GM18520 (cell line): ENCODE results near the gene TMEM233.

Experiments used
- ATAC-seq: cut with Tn5 transposase; IDR thresholded peaks from one replicate; pipeline ENCODE4 v1.9.1; 2021; ENCODE audit not compliant: unreplicated experiment

The TMEM233 gene

DNA sequence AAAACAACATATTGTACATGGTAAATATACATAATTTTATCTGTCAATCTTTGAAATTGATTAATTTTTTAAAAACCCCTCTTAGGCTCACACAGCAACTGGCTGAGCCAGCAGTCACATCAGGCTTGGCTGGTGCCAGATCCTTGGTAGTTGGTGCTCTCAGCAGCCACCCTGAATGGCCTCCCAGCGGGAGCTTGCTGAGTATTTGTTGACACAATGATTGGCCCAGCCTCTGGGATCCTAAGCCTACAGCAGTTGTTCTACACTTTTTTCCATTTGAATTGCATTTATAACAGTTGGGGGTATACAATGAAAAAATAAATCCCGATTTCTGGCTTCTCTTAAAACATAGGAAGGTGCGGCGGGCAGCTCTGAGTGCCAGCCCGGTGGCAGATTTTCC is 85.5 kb downstream of the TMEM233 start:
- ATAC-seq: no peak

DNA sequence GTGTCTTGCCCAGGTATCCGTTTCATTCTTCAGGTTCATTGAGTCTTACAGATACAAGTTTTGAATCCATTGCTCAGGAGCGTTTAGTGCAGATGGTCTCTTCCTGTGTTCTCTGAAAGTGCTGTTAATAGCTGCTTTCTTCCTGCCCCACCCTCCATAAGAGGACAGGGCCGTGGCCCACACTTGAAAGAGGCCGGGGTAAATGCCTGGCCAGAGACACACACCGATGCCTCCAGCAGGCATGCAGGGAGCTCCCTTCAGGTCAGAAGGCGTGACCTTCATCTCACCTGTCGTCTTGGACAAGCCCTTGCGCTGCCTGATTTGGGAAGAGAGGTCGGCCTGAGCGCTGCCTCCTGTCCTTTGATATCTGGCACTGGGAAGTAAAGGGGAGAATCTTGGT is 85.9 kb downstream of the TMEM233 start:
- ATAC-seq: no peak

DNA sequence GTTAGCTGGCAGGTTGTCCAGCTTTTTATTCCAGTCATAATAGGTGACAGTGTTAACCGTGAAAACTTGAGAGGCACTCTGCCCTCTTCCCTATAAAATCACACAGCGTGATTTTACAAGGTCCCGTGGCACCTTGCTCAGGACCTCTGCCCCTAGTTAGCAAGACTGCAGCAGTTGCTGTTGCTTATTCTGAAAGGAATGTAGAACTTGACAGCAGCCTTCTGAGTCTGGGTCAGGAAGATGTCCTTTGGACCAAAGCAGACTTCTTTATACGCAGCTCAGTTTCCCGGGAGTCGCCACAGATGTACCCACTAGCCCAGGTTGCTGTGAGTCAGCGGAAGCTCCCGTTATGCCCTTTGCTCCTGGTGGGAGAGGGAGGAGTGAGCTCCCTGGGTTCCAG is 87.5 kb downstream of the TMEM233 start:
- no peak for ATAC-seq

DNA sequence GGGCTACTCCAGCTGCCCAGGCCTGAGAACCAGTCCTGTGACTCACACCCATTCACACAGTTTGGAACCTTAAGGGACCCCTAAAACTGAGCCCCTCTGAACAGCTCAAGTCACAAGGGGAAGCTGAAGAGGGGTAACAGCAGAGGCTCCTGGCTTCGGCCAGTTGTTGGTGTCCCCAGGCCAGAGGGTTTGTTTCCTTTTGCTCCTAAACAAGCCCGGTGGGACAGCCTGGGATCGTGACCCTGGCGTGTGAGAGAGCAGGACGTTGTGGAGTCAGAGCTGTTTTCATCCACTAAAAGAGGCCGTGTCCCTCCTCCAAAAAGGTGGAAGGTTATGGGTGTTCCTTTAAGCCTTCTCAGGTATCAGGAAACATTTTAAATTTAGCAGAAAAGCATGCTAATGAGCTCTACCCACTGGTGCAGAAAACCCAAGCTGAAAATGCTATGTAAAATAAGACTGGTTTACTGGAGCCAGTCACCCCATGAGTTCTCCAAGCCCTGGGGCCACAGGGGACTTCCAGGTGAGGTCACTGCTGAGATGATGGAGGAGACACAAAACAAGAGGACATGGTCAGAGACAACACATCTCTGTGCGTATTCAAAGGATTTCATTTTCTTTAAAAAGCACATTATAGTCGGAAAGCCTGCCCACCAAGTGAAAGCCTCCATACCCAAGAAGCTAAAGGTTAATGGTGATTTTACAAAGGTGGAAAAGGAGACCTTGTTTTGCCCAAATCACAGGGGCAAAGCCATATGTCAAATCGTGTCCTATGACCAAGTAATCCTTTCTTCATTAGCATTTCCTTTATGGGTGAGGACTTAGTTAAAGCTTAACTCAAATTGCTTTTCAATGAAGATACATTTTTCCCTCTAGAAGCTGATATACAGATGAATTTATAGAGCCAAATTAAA is 88.4 kb downstream of the TMEM233 start:
- peak; percentile 44 for ATAC-seq

DNA sequence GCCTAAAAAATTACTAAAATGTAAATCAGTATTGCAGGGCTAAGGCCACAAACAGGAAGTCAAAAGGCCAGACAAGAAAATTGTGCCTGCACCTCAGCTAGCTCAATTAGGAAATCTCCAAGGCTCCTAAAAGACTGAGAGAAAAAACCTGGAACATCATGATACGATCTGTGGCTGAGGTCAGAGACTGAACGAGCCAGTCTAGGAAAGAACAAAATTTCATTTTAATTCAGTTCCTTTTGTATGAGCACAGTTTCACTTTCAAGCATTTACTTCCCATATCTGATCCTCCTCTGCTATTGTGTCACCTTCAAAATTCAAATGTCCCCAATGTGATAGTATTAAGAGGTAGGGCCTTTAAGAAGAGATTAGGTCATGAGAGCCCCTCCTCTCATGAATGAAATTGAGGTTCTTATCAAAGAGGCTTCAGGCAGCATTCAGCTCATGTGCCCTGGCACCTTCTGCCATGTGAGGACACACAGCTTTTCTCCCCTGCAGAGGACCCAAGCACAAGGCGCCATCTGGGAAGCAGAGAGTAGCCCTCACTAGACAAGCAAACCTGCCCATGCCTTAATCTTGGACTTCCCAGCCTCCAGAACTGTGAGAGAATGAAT is 89.2 kb downstream of the TMEM233 start:
- ATAC-seq: no peak

DNA sequence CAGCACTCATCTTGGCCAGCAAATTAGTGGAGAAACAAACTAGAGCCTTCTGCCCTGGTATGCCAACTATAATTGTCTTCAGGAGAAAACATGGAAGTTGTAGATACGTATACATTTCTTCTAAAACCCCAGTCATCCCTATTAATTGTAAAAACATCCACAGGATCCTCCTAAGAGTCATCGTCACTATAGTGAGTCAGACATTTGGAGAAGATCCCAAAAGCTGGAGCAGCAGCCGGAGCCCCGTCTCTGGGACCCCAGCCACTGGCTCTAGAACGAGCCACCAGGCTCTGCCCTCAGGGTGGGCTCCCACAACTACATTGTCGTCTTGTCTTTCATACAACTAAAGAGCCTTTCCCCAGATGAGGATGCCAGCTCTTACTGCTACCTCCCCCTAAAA is 89.8 kb downstream of the TMEM233 start:
- no peak for ATAC-seq

DNA sequence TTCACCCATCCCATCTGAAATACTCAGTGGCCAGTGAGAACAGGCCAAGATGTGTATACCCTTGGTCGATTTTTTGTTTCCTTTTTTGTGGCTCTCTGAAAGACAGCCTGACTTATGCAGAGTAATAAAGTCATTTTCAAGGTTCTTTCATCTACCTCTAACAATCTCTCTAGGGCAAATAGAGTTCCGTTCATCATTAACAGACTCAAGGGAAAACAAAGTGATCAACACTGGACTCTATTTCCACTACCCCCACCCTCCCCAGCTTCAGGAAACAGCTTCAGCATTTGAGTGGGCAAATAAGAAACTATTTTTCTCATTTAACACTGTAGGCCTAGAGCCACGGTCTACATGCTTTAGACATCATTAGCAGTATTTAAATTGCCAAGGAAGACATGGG is 90.2 kb downstream of the TMEM233 start:
- ATAC-seq: no peak

DNA sequence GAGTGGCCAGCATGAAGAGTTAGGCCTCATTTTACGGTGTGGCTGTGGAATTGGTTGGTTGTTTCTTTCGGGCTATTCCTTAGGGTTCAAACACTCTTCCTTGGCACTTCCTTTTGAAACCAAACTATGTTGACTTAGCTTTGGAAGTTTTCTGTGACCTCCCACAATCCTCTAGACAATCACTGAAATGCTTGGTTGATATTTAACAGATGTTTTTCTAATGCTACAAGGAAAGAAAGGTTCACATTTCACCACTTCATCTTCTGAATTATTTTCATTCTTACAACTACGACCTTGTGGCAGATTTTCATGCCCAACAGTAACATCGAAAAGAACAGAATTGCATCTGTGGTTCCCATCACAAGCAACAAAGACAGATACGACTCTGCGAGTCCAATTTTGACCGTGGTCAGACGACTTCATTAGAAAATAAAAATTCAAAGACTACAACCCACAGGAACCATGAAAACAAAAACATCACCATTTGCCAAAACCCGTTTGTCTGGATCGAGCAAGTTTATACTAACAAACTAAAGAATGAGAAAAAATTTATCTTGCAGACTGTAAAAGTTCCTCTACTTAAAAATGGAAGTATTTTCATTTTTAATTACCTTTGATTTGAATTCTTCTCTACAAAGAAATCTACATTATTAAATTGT is 91.3 kb downstream of the TMEM233 start:
- ATAC-seq: no peak

DNA sequence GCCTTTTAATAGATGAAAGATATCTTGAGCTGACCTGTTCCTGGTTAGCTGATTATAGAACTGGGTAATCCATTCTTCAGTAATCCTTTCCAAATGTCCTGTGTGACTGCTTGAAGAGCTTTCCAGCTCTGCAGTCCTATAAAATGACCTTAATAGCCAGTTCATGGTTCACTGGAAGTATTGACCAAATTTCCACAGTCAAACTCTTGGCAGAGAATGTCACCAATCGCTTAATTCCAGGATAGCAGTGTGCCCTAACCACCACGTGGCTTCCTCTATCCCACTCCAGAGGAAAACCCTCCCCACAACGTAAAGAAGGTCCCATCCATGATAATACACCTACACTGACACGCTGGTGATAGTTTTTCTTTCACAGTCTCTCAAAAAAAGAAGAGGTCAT is 91.8 kb downstream of the TMEM233 start:
- ATAC-seq: no peak

DNA sequence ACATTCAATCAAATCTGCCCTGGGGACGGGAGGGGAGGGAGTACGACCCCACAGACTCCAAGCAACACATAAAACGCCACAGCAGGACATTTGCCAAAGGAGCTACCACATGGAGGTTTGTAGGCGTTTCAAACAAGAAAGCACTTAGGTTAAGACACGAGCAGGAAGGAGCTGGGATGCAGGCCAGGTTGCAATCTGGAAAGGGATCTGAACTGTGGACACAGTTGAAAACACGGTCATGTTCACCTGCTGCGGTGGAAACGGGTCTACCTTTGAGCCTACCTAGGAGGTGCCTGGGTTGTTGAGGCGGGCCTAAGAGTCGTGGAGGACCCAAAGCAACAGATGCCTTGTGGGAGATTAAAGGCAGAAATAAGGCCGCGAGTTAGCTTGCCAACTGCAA is 92.8 kb downstream of the TMEM233 start:
- ATAC-seq: no peak

DNA sequence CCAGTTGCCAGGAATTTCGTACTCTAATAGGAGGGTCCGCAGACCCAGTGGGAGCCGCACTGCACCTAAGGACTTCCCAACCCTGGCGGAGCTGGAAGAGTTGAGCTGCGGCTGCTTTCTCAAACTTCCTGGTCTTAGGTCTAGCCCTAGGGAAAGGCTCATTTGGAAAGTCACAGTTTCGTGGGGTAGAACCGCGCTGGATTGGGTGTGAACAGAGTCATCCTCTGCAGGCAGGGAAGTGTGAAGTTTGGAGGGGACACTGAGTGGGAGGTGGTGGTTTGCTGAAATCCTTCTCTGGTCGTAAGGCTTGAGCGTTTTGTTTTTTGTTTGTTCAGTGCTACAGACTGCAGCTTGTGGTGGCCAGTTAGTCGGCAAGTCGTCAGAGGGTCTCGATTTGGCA is 93.2 kb downstream of the TMEM233 start:
- ATAC-seq: no peak

DNA sequence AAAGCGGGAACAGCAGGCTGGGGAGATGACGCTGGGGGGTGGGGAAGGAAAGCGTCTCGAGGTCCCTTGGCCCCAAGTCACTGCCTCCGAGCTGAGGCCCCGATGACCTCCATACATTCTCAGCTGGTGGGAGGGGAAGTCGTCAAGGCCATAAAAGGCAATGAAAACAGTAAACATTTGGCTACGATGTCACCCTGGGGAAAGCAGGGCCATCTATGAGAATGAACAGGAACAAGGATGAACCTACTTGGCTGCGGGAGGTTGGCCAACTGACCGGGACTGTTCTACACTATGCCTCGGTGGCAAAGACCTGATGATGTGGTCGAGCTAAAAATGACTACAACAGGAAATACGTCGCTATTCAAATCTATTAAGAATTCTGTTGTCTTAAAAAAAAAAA is 93.8 kb downstream of the TMEM233 start:
- no peak for ATAC-seq

DNA sequence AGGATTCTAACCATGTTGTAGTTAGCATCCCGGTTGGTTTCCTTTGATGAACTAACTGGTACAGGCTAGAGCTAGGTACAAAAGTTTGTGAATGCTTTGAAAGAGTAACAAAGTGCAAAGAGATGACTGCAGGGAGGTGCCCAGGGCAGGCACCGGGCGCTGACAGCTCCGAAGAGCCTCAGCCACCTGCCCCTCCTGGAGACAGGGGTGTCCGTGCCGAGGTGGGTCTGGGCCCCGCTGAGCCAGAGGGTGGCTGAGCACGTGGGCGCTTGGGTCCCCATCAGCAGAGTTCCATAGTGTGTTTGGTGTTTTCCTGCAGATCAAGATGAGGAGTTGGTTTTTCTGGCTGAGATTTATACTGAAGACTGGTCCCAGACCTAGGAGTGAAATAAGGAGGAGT is 94.3 kb downstream of the TMEM233 start:
- ATAC-seq: no peak

DNA sequence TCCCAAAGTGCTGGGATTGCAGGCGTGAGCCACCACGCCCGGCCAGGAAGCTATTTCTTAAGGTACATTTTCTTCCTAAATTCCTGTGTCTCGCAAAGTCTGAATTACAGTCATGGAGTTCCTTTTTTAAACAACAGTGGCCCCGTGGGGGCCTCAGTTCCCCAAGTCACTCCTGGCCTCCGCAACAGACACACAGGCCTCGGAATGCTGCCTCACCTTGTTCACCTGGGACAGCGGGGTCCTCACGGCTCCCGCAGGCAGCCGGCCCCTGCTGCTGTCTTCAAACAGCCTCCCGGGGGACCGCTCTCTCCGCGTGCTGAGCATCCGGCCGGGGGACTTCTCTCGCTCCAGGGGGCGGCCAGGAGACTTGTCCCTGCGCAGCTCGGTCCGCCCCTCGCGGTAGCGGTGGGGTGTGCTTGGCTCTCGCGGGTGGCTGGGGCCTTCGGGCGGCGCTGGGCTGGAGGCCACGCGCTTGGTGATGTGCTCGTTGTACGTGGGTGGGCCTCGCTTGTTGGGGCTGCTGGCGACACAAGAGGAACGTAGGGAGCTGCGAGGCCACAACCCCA is 96.4 kb downstream of the TMEM233 start:
- no peak for ATAC-seq

DNA sequence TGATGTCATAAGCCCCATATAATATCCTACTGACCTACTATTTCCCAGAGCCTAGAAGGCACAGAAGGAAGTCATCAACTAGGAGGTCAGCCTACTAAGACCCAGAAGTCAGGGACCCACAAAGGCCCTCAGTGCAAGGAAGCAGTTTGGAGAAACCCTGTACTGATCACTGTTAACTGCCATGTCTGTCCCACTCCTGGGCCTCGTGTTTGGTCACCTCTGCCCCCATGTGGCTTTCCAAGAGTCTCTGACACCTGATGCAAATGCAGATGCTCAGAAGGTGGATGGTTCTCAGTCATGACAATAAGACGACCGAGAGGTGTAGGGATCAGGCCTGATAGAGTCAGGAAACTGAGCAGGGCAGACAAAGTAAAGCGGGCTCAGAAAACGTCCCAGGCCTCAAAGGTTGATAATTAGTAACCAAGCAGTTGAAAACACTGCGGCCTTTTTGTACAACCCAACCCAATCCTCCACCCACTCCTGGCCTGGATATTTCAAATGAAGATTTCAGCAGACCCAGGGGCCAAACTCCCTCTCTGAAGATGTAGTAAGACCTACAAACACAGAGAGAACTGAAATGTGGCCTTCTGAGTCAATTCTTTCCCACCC is 97.7 kb downstream of the TMEM233 start:
- no peak for ATAC-seq

DNA sequence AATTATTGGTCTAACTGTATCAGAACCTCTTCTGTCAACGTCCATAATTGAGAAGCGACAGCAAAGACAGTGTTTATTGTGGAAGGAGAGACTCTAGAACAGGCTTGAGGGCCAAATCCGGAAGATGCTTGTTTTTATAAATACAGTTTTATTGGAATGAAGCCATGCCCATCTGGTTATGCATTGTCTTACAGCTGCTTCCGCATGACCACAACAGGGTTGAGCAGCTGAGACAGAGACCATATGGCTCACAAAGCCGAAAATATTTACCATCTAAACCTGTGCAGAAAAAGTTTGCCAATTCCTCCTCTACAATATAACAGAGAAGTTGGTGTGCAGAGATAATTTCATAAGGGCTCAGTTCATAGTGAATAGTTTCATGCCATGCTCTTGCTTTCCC is 98.8 kb downstream of the TMEM233 start:
- ATAC-seq: no peak
